GM19351 (cell line): Measurements from ENCODE around the gene ANKRD6.
"Not testable (repeated sequence)": the region's sequence is repeated elsewhere in the genome, so short reads cannot be mapped to it uniquely, and the experiment has no call there.

ENCODE experiments used
- ATAC-seq: cut with Tn5 transposase; IDR thresholded peaks from one replicate; pipeline ENCODE4 v1.9.1; 2021; ENCODE audit warnings: mild to moderate bottlenecking, moderate library complexity; ENCODE audit not compliant: unreplicated experiment

ANKRD6 gene

DNA sequence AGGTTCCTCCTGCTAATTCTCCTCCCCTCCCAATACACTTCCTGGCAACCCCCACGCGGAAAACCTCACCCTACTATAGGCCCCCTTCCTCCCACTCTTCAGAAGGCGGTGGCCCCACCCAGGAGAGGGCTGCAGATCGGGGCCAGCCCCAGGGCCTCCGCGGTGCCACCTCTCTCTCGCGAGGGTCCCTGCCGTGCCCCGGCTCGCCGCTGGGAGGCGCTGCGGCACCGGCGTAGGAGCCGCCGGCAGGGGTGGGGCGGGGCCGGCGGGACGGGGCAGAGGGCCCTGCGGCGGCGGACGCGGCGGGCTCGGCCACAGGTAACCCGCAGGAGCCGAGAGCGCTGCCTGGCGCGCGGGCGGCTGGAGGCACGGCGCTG, at the start of gene ANKRD6:
TSS of gene ANKRD6 (plus strand) at position 278 of the 377 bp plus-strand sequence. CDS start 133,825 bp downstream, outside the sequence.
- peak; percentile 87 for ATAC-seq

DNA sequence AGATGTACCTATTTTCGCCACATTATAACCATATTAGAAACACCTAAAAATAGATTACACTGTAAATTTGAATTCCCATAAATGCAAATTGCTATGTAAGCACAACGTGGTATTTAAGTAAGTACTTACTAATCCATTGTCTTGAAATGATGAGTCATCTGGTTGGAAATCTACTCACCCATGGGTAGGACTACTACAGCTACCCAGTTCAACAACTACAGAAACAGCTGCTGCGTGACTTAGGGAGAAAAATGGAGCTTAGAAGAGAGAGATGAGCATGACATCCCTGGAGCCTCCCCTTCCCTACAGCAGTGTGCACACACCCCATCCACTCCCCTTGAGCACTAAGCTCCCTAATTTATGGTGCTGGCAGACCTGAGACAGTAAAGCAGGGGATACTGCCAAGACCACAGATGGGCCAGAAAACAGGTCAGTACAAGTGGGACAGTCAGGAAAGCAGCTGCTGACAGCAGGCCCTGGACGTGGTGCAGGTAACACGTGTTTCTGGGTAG, 47.7 kb upstream of the ANKRD6 start:
- no peak for ATAC-seq

DNA sequence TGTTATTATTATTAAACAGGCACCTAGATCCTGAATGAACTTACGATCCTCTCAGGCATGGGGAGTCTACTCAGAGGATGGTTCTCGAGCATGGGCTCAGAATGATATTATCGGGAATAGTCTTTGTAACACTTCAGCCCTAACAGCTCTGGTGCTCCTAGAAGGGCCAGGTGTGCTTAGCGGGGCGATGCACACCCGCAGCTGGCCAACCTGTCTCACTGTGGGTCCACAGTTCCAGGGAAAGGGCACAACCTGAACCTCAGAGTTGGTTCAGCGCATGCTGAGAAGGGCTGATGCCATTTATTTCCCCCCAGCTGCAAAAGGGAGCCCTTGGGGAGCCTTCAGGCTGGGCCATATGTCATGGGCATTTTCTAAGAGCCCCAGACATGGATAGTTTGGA, 47.1 kb upstream of the ANKRD6 start:
- ATAC-seq: no peak

DNA sequence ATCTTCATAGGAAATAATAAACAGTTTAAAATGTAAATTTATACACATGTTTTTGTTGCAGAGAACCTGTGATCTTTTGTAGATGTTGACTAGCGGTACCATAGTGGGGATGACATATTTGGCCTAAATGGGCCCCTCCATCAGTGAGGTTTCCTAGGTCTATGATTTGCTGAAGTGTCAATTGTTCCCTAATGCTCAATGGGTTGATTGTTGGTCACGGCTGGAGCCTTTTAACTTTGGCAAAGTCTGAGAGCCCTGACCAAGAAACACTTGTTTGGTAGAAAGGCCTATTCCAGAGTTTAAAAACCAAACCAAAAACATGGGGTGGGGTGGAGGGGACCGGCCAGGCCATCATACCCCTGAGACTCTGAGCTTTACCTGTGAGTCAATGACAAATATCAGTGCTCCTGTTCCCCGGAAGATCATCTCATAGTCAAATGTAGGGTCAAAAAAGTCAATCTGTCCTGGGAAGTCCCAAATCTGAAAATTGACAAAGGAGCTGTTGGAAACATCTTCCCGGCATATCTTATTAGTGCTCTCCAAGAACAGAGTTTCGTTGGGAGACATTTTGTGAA, 45.9 kb upstream of the ANKRD6 start:
- ATAC-seq: peak; percentile 18

DNA sequence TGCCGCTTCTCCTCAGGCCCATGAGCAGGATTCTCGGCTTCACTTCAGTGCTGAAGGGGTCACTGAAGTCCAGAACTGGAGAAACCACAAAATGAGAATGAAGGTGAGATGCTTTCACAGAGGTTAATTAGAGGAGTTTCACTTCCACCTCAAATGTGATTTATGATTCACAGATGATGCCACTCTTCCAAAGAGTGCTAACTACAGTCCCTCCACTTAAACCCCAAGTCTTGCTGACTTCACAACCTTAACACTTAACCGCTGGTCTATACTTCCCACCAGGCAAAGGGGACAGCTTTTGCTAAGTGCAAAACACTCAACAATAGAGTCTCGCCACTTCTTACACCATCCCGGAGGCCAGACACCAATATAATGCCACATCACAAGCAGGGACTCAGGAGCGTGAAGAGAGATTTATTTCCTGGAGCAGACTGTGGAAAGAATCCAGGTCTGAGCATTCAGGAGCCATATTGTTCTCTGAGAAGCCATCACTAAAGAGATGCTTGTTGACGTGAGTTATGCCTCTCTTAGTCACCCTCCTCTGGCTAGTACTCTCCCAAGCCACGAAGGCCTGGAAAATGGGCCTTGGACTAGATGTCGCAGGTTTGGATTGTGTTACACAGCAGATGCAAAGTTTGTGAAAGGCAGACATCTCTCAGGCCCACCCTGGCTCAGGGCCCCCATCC, 45.3 kb upstream of the ANKRD6 start:
- peak; percentile 97 for ATAC-seq

DNA sequence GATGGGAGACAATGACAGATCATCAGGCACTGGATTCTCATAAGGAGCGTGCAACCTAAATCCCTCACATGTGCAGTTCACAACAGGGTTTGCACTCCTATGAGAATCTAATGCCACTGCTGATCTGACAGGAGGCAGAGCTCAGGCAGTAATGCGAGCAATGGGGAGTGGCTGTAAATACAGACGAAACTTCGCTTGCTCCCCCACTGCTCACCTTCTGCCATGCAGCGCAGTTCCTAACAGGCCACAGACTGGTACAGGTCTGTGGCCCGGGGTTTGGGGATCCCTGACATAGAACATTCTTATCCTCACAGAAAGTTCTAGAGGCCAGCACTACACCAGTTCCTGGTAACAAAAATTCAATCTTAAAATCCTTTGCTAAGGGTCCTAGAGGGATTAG, 44.1 kb upstream of the ANKRD6 start:
- ATAC-seq: no peak

DNA sequence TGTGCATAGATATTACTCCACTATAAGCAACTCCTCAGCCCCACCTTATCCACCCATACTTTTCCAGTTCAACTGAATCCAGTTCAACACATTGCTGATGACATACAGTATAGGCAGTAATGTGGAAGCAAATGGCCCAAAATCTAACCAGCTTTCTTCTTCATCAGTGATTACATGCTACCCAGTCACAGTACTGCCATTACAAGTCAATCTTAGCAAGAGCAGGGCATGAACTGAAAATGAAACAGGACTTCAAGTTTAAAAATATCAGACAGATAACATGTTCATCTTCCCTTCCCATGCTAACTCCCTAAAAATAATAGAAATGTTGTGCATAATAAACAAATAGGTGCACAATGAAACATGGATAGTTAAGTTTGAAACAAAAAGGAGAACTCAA, 40.1 kb upstream of the ANKRD6 start:
- ATAC-seq: no peak

DNA sequence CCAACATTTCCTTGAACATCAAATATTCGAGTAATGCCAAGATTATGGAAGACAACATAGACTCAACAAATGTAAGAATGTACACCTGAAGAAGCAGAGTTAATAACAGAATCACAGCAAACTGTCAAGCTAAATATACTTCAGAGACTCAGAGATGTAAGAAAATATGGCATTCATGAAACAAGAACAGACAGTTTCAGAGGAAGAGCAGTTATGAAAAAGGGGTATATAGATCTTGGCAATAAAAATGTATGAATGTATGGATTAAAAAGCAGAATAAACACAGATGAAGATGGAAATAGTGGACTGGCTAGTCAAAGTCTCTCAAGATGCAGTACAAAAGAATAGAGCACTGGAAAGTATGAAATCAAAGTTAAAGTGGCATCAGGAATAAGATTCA, 39.3 kb upstream of the ANKRD6 start:
- no peak for ATAC-seq

DNA sequence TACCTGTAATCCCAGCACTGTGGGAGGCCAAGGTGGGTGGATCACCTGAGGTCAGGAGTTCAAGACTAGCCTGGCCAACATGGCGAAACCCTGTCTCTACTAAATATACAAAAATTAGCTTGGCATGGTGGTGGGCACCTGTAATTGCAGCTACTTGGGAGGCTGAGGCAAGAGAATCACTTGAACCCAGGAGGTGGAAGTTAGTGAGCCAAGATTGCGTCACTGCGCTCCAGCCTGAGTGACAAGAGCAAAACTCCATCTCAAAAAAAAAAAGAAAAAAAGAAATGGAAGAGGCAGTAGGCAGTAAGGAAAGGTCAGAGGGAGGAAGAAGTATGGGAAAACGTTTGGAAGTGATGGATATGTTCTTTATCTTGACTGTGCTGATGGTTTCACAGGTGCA, 35.1 kb upstream of the ANKRD6 start:
- not testable (repeated sequence) for ATAC-seq

DNA sequence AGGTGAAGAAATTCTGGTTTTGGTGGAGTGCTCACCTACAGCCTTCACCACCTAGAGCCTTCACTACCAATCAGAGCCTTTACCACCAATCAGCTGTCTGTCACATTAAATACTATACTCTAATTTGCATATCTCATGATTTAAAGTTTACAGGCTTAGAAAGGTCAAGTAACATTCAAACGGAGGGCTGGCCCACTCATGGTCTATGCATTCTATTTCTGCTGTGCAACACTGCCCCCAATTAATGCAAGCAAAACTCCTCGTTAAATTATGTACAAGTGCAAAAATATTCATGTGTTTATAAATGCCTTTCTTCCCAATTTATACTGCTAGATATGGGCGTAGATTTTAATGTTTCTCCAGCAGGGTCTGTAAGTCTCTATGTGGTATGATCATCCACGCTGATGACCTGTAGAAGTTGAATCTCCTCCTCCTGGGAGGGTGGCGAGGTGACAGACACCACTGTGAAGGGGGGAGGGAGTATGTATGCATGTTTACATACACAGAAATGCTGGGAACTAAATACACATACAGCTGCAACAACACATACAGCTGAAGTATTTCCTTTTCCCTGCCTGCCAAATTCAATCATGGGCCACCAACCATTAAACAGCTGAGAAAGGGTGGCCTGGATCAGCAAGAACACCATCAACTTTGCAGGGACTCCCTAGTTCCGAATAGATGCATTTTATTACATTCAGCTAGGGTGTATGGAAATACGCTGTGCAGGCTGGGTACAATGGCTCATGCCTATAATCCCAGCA, 34.0 kb upstream of the ANKRD6 start:
- ATAC-seq: no peak

DNA sequence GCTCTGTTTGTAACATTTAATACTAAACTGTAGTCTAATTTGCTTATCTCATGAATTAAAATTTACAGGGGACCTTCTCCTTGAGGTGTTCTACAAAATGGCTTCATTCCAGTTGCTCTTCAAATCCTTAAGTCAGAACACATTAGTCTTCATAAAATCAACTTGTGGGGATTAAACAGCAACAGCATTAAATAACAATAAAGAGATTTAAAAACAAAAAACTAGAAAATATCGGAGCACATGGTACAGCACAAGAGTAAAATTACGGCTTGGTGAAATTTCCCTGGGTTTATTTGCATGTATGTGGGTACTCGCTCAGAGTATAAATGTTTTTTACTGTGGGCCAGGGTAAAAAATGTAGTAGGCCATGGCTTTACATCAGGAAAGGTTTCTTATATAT, 32.9 kb upstream of the ANKRD6 start:
- ATAC-seq: no peak

DNA sequence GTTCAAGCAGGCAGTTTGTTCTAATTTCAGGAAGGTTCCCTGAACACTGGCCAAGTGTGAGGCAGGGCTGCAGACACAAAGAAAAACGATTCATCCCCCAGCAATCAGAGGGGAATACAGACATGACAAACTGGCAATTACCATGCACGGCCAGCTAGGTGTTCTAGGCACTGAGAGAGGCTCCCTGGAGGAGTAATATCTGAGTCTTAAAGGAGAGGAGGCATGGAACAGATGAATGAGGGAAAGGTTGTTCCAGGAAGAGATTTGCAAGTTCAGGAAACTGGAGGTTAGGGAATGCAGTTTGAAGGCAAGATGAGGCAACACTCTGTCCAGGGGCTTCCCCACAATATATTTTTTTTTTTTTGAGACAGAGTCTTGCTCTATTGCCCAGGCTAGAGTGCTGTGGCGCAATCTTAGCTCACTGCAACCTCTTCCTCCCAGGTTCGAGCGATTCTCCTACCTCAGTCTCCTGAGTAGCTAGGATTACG, 32.0 kb upstream of the ANKRD6 start:
- no peak for ATAC-seq

DNA sequence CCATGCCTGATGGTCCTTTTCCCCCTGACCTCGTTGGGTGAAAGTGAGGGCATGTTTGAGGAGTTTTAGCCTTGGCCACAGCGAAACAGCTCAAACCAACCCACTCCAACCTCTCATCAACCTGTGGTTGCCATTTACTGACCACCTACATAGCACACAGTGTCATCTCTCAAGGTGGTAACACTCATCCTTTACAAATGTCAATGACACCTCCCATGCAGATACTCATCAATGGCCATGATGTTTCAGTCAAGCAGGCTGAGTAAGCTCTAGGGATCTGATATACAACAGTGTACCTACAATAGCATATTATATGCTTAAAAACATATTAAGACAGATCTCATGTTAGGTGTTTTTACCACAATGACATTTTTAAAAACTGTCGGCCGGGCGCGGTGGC, 30.2 kb upstream of the ANKRD6 start:
- ATAC-seq: no peak

DNA sequence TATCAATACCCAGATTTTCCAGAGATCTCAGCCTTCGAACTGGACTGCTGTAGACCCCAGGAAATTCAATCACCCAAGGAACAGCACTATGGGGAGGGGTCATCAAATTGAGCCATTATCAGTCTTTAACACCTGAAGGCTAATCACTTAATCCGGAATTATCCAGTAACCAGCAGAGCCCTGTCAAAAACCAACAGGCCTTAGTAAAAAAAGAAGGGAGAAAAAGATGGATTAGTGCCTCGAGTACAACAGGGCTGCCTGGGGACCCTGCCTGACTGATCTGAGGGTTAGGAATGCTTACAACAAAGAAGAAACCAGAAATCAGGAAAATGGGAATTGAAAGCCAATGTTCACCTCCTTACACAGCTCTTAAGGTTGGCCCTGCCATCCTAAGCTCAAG, 28.4 kb upstream of the ANKRD6 start:
- no peak for ATAC-seq

DNA sequence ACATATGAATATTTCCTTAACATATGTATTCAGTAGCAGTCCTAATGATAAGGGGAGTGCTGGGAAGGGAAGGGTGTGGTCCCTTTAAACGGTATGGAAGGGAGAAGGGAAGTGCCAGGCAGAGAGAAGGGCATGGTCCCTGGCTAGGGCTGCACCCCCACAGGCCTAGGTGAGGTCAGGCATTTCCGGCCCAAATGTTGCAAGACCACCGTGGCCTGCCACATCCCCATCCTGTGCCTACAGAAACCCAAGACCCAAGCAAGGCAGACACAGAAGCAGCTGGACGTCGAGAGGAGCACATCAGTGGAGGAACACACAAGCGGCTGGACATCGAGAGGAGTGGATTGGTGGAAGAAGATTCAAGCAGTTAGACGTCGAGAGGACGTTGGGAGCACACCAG, 26.8 kb upstream of the ANKRD6 start:
- no peak for ATAC-seq

DNA sequence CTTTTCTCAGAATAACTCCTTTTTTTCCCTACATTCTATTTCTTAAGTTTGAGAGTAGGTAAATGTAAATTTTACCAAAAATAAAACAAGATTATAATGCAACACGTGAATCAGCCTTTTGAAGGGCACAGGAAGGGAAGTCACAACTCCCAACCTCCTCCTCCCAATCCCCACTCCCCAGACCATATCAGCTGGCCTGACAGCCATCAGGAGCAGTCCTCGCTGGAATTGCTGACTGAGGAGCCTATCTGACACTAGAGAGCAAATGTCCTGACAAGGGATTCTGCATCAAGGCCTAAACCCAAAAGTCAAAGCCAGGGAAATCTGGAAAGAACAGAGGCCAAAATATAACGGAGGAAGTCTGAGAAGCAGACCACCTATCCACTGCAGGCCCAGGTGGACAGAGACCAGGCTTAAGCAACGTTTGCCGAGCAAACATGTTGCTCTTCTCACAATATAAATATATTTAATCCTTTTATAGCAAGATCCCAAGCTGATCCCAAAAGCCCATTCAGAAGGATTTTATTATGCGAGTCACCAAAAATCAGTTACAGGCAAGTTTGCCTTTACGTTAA, 23.4 kb upstream of the ANKRD6 start:
- ATAC-seq: no peak

DNA sequence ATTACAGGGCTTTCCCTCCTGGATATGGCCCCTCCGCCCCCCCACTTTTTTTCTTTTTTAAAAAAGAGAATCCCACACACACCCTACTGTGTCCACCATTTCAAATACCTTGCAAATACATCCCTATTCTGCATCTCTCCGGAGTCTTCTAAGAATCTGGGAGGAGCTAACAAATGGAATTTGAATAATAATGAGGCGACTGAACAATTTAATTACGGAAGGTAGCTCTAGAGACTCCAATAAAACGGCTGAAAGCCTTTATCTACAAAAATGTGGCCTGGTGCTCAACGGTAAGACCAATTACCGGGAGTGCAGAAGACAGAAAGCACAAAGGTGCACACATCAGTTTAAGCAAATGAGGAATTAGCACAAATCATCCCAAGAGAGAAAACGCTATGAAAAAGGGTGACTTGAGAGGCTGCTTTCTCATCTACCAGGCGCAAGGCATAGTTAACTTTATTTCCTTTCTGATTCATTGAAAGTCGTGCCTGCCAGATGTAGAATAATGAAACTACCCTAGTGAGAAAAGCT, 22.7 kb upstream of the ANKRD6 start:
- ATAC-seq: no peak

DNA sequence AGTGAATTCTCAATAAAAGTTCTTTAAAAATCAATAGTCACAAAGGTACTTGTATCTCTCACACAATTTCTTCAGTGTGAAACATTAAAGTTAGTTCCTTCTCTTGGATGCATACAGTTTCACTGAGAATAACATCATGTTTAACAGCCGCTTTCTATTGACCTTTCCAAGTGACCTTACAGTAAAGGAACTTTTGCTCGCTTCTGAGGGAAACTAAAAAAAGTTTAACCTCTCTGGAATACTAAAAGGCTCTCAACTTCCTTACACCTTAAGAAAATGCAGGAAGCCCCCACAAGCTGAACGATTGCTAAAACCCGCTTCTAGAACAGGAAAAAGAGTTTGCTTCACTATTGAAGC, 22.2 kb upstream of the ANKRD6 start:
- ATAC-seq: no peak

DNA sequence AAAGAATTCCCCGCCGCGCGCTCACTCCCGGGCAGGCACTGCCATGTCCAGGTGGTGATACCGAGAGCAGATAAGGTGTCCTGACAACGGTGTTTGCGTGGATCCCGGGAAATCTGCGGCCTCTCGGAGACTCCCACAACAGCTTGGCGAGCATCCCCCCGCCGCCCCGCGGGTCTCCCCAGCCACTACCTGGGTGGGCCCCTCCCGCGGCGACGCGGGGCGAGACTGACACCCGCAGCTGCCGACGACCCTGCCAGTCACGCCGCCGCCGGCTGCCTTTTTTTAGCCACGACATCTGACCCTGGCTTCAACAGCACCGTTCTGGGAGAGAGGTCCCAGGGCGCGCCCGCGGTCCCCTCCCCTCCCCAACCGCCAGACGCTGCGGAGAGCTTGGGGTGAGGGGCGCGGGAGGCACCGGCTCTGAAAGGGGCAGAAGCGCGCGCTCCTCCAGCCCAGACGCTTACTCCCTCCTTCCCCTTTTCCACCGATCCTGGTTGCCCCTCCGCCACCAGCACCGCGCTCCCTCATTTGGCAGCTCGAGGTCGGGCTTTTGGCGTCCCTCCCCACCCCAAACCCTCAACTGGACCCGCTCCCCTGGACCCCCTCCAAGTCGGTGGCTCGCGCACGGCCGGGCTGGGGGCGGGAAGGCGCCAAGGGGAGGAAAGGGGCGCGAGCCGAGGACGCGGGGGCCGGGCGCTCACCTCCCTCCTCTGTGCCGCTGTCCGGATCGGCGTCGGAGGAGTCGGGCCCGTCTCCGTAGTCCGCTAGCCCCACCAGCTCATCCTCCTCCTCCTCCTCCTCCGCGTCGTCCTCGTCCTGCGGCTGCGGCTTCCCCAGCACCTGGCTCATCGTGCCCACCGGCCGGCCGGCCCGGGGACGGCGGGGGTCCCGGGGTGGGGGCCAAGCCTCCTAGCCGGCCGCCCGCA, 21.5 kb upstream of the ANKRD6 start:
- peak; percentile 50 for ATAC-seq
